SK-N-SH (cell line): ENCODE measurements around the gene PRAME. TPM values are rescaled to one million over a fixed set of nuclear protein-coding genes. Genes with fewer than 3 reads are reported as not detected.
A peak's percentile ranks its signal among the peaks of the same experiment; 100 is the strongest.

Source experiments
- CTCF ChIA-PET: fragments of 300-600, 350-600 bp; formaldehyde crosslinking; extraction: SDS; loops from one replicate; lab custom pipeline; 2021; lab: Yijun Ruan, JAX
- POLR2A ChIA-PET: fragments of 350-600 bp; sonication (Branson Sonifier 250); formaldehyde crosslinking; extraction: SDS; loops from one replicate; lab custom pipeline; 2020; ENCODE audit warnings: antibody characterized with exemption, inconsistent platforms; lab: Yijun Ruan, JAX
- DNase-seq: peaks from one replicate; pipeline ENCODE4 v3.0.0; 2012
- H2AFZ ChIP-seq: fragments of 200-600 bp; sonication (generic); 2 replicates; pipeline ENCODE4 v1.8.1; 2016; ENCODE audit warnings: antibody characterized with exemption, mild to moderate bottlenecking, low read depth
- H3F3A ChIP-seq: fragments of 200-600 bp; sonication (generic); replicated peaks from 2 replicates; pipeline ENCODE3; 2016; ENCODE audit warnings: antibody characterized with exemption, mild to moderate bottlenecking; ENCODE audit not compliant: insufficient read depth
- H3K27ac ChIP-seq, 2 experiments: fragments of 200-500 bp in 1 of 2; fragments of 200-600 bp in 1 of 2; sonication (Bioruptor generic) in 1 of 2; sonication (generic), shearing (Covaris generic) in 1 of 2; 2 replicates each; pipeline versions ENCODE4 v1.5.1 to v1.6.1; 2014 to 2016; ENCODE audit warnings: low read depth in 2 of 2, inconsistent platforms in 1 of 2, low read length in 1 of 2, mild to moderate bottlenecking in 1 of 2, mixed read lengths in 1 of 2
- H3K27me3 ChIP-seq: fragments of 200-600 bp; sonication (generic), shearing (Covaris generic); 2 replicates; pipeline ENCODE4 v1.6.1; 2016; ENCODE audit warnings: mixed run types; ENCODE audit not compliant: insufficient read depth
- H3K36me3 ChIP-seq, 2 experiments: fragments of 200-500 bp in 1 of 2; fragments of 200-600 bp in 1 of 2; sonication (Bioruptor generic) in 1 of 2; sonication (generic) in 1 of 2; replicated peaks in 1 of 2; 2 replicates each; pipeline versions ENCODE3 to v1.5.1; 2014 to 2016; ENCODE audit warnings: low read length in 1 of 2, mild to moderate bottlenecking in 1 of 2; ENCODE audit not compliant: insufficient read depth in 2 of 2, control insufficient read depth in 1 of 2
- H3K4me1 ChIP-seq, 2 experiments: fragments of 200-500 bp in 1 of 2; fragments of 200-600 bp in 1 of 2; sonication (Bioruptor generic) in 1 of 2; sonication (generic), shearing (Covaris generic) in 1 of 2; 2 replicates each; pipeline versions ENCODE4 v1.5.1 to v1.6.1; 2014 to 2016; ENCODE audit warnings: low read depth in 1 of 2, low read length in 1 of 2, mixed run types in 1 of 2; ENCODE audit not compliant: insufficient read depth in 2 of 2, control insufficient read depth in 1 of 2
- H3K4me2 ChIP-seq: fragments of 200-600 bp; sonication (generic), shearing (Covaris generic); 2 replicates; pipeline ENCODE4 v1.6.1; 2017; ENCODE audit warnings: mixed run types
- H3K4me3 ChIP-seq, 2 experiments: fragments of 200-500 bp in 1 of 2; fragments of 200-600 bp in 1 of 2; sonication (Bioruptor generic) in 1 of 2; sonication (generic), shearing (Covaris generic) in 1 of 2; 2 replicates each; pipeline versions ENCODE4 v1.5.1 to v1.8.1; 2014 to 2016; ENCODE audit warnings: low read depth in 2 of 2, inconsistent platforms in 1 of 2, low read length in 1 of 2, mild to moderate bottlenecking in 1 of 2, mixed read lengths in 1 of 2, moderate library complexity in 1 of 2
- H3K79me2 ChIP-seq: fragments of 200-600 bp; sonication (generic); 2 replicates; pipeline ENCODE4 v1.8.1; 2017; ENCODE audit warnings: mild to moderate bottlenecking; ENCODE audit not compliant: insufficient read depth
- H3K9ac ChIP-seq: fragments of 200-600 bp; sonication (generic); 2 replicates; pipeline ENCODE4 v1.6.1; 2017; ENCODE audit warnings: mixed run types
- H3K9me2 ChIP-seq: fragments of 200-600 bp; sonication (generic); 2 replicates; pipeline ENCODE4 v1.6.1; 2017; ENCODE audit warnings: mixed run types
- H3K9me3 ChIP-seq: fragments of 200-600 bp; sonication (generic); 2 replicates; pipeline ENCODE4 v1.6.1; 2017; ENCODE audit warnings: mixed run types, mild to moderate bottlenecking, moderate library complexity
- H4K20me1 ChIP-seq: fragments of 200-600 bp; sonication (generic); 2 replicates; pipeline ENCODE4 v1.6.1; 2017; ENCODE audit warnings: mild to moderate bottlenecking, mixed run types; ENCODE audit not compliant: insufficient read depth
- CHD2 ChIP-seq: fragments of 150-350 bp; IDR thresholded peaks from 2 replicates; pipeline ENCODE4 v1.6.1; 2018; ENCODE audit warnings: low read length; ENCODE audit not compliant: partially characterized antibody
- ELF1 ChIP-seq: IDR thresholded peaks from 2 replicates; pipeline ENCODE4 v1.4.0; 2012
- EP300 ChIP-seq, 2 experiments: IDR thresholded peaks; 2 replicates each; pipeline versions ENCODE4 v1.4.0 to v1.6.1; 2012; ENCODE audit warnings: borderline replicate concordance in 1 of 2, low read depth in 1 of 2, low read length in 1 of 2
- EZH2phosphoT487 ChIP-seq: fragments of 200-600 bp; sonication (generic); IDR thresholded peaks from 2 replicates; pipeline ENCODE4 v1.6.1; 2017; ENCODE audit warnings: low read depth, mixed run types, mild to moderate bottlenecking, antibody characterized with exemption, moderate library complexity, borderline replicate concordance
- FOSL2 ChIP-seq: IDR thresholded peaks from 2 replicates; pipeline ENCODE4 v1.4.0; 2012; ENCODE audit warnings: low read depth, mild to moderate bottlenecking, moderate library complexity, borderline replicate concordance
- FOXM1 ChIP-seq: IDR thresholded peaks from 2 replicates; pipeline ENCODE4 v1.4.0; 2012; ENCODE audit warnings: low read depth, mild to moderate bottlenecking
- GABPA ChIP-seq: IDR thresholded peaks from 2 replicates; pipeline ENCODE4 v1.4.0; 2012; ENCODE audit warnings: low read depth, mild to moderate bottlenecking
- GATA2 ChIP-seq: sonication (generic); formaldehyde crosslinking; IDR thresholded peaks from 2 replicates; pipeline ENCODE4 v1.5.0; 2020; ENCODE audit warnings: mild to moderate bottlenecking, missing genetic modification reagents
- JUND ChIP-seq: IDR thresholded peaks from 2 replicates; pipeline ENCODE4 v1.4.0; 2012
- MEF2A ChIP-seq: IDR thresholded peaks from 2 replicates; pipeline ENCODE4 v1.4.0; 2012; ENCODE audit warnings: low read depth, borderline replicate concordance
- MXI1 ChIP-seq: IDR thresholded peaks from 2 replicates; pipeline ENCODE4 v1.6.1; 2012; ENCODE audit warnings: mild to moderate bottlenecking, low read depth, low read length, improper control_type of control experiment
- NFIC ChIP-seq: IDR thresholded peaks from 2 replicates; pipeline ENCODE4 v1.4.0; 2012; ENCODE audit warnings: borderline replicate concordance
- NRF1 ChIP-seq: IDR thresholded peaks from 2 replicates; pipeline ENCODE4 v1.6.1; 2012; ENCODE audit warnings: low read depth, mild to moderate bottlenecking, low read length
- POLR2AphosphoS5 ChIP-seq: IDR thresholded peaks from 2 replicates; pipeline ENCODE4 v1.6.1; 2012; ENCODE audit warnings: low read depth, low read length
- RAD21 ChIP-seq: IDR thresholded peaks from 2 replicates; pipeline ENCODE4 v1.6.1; 2012; ENCODE audit warnings: mild to moderate bottlenecking, low read length
- RCOR1 ChIP-seq: fragments of 150-350 bp; IDR thresholded peaks from 2 replicates; pipeline ENCODE4 v1.6.1; 2017; ENCODE audit warnings: antibody characterized with exemption, low read length
- RFX5 ChIP-seq: IDR thresholded peaks from 2 replicates; pipeline ENCODE4 v1.6.1; 2012; ENCODE audit warnings: mild to moderate bottlenecking, improper control_type of control experiment, low read length
- RXRA ChIP-seq: IDR thresholded peaks from 2 replicates; pipeline ENCODE4 v1.4.0; 2012; ENCODE audit warnings: low read depth, mild to moderate bottlenecking, borderline replicate concordance
- SMC3 ChIP-seq: IDR thresholded peaks from 2 replicates; pipeline ENCODE4 v1.6.1; 2012; ENCODE audit warnings: low read depth, low read length, improper control_type of control experiment
- TAF1 ChIP-seq: IDR thresholded peaks from 2 replicates; pipeline ENCODE4 v1.6.1; 2012; ENCODE audit warnings: low read depth, mild to moderate bottlenecking, low read length, moderate library complexity, borderline replicate concordance
- TCF12 ChIP-seq: IDR thresholded peaks from 2 replicates; pipeline ENCODE4 v1.4.0; 2012
- TEAD4 ChIP-seq: IDR thresholded peaks from 2 replicates; pipeline ENCODE4 v1.4.0; 2012; ENCODE audit warnings: mild to moderate bottlenecking, borderline replicate concordance; ENCODE audit not compliant: insufficient read depth
- YY1 ChIP-seq: IDR thresholded peaks from 2 replicates; pipeline ENCODE4 v1.4.0; 2012; ENCODE audit warnings: low read depth, mild to moderate bottlenecking
- WGBS: methylation state at CpG from one replicate; pipeline ENCODE4 v1.1.6; 2017; ENCODE audit warnings: low lambda C conversion rate; 5-methylcytosine and 5-hydroxymethylcytosine counted together
- polyA plus RNA-seq, 3 experiments: library from polyadenylated mRNA; depleted of rRNA; stranded (reverse); fragments of >200 nt; gene quantifications; 2 replicates each; pipeline ENCODE4 v1.2.3, GENCODE V29; 2012
- TF ChIP-seq, protein P1 (sequence below): IDR thresholded peaks from 2 replicates; pipeline ENCODE4 v1.4.0; 2012; ENCODE audit warnings: low read depth
- TF ChIP-seq, protein P2 (sequence below): IDR thresholded peaks from 2 replicates; pipeline ENCODE4 v1.4.0; 2012; ENCODE audit warnings: low read depth, borderline replicate concordance
- TF ChIP-seq, protein P3 (sequence below): IDR thresholded peaks from 2 replicates; pipeline ENCODE4 v1.4.0; 2012; ENCODE audit warnings: low read depth, borderline replicate concordance

Gene PRAME
- polyA plus RNA-seq, 1 of the 3 experiments (the other 2 are of a cell fraction): 193 TPM

DNA sequence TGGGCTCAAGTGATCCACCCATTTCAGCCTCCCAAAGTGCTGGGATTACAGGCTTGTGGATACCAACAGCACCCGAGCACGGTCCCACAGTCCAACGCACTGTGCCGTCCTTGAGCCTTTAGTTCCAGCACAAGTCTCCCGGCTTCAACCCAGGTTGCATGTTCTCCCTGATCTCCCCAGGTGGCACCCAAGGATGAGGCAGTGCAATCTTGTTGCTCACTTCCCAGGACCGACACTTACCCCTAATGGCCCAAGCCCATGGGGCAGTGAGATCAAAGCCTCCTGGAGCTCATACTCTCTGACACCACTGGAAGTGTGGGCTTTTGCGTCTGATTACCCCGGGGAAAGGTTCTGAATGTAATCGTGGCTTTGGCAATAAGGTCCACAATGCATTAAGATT is 3.5 kb downstream of the PRAME start:
- no peak overlapping the region for H2AFZ ChIP-seq
- WGBS: 89% methylated on average over 8 of the region's 9 CpGs
- H3K36me3 ChIP-seq: peaks cover 50 to 51% of the 10 kb centered on the region in 2 experiments

DNA sequence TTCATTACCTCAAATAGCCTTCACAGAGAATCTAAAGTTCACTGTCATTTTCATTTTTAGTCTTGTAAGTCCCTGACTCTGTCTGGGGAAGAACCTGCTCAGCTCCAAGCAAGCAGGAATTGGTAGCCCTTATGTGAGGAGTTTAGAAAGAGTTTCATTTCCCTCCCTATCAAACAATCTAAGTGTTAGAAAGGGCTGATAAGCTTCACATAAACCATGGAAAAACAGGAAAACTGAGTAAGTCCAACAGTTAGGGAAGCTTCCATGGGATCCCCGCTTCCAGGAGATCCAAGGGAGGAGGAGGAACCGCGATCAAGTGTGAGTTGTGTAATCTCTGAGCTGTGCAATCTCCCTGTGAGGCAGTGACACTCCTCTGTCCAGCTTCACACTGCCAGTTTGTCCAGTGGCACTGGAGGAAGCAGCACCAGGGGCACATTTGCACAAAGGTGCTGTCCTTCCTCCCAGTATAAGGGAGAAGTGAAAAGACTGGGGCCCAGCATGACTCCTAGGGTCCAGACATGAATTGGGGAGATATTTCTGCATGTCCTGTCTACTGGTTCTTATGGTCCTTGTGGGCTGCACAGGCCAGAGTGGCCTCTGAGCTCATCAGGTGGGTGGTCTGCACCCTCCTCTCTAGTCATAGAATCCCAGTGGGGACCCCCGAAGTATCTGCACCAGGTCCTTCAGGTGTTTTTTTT is 4.3 kb downstream of the PRAME start:
- Histone ChIP-seq H3K4me1 (peaks cover 4 to 59% of the 10 kb centered on the region in 2 experiments; a peak in 3 of 4 replicates), H3K27ac (peak overlapping the region; percentile 7 to 30; a peak in 2 of 4 replicates), H3K9me3 (no peaks in the 10 kb centered on the region), H3F3A (peaks cover 2% of the 10 kb centered on the region), H3K4me2 (peak overlapping the region; percentile 20; the same call in 1 of the 2 replicates), H4K20me1 (peaks cover 76% of the 10 kb centered on the region), H3K27me3 (no peaks in the 10 kb centered on the region), H3K9ac (no peak overlapping the region), H2AFZ (no peak overlapping the region), H3K9me2 (no peaks in the 10 kb centered on the region), H3K4me3 (no peak overlapping the region), H3K36me3 (peaks cover 58 to 60% of the 10 kb centered on the region in 2 experiments), H3K79me2 (peaks cover 77% of the 10 kb centered on the region)
- TF ChIP-seq RFX5 (no peak), ELF1 (no peak), MXI1 (no peak), EZH2phosphoT487 (no peak), RCOR1 (no peak), NFIC (no peak), YY1 (no peak), FOSL2 (no peak), RAD21 (no peak), TEAD4 (no peak), CHD2 (no peak), TCF12 (no peak)
- TF ChIP-seq, protein P1, sequence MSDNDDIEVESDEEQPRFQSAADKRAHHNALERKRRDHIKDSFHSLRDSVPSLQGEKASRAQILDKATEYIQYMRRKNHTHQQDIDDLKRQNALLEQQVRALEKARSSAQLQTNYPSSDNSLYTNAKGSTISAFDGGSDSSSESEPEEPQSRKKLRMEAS: no peak
- WGBS: 54% methylated on average over 4 of the region's 4 CpGs
- no peak for DNase-seq
- ChIA-PET CTCF (interaction anchor here (0.9 to 1.9 kb wide), 7 partner anchors 20 to 90 kb away, joined by 3 to 8 read pairs (median 5); partner anchors contain the start of gene ZNF280B), POLR2A (interaction anchor here (1.1 kb wide), 1 partner anchor 8 kb away, joined by 3 read pairs; no protein-coding TSS in a partner anchor)

More for the DNA sequence above, 3.5 kb downstream of the PRAME start:
- no peaks in the 10 kb centered on the region for H3K9me2 ChIP-seq
- H3K9me3 ChIP-seq: no peaks in the 10 kb centered on the region
- peaks cover 4 to 56% of the 10 kb centered on the region in 2 experiments; a peak in 3 of 4 replicates for H3K4me1 ChIP-seq
- TF ChIP-seq, protein P2, sequence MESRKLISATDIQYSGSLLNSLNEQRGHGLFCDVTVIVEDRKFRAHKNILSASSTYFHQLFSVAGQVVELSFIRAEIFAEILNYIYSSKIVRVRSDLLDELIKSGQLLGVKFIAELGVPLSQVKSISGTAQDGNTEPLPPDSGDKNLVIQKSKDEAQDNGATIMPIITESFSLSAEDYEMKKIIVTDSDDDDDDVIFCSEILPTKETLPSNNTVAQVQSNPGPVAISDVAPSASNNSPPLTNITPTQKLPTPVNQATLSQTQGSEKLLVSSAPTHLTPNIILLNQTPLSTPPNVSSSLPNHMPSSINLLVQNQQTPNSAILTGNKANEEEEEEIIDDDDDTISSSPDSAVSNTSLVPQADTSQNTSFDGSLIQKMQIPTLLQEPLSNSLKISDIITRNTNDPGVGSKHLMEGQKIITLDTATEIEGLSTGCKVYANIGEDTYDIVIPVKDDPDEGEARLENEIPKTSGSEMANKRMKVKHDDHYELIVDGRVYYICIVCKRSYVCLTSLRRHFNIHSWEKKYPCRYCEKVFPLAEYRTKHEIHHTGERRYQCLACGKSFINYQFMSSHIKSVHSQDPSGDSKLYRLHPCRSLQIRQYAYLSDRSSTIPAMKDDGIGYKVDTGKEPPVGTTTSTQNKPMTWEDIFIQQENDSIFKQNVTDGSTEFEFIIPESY: no peak
- TF ChIP-seq TCF12: no peak
- no peak for TF ChIP-seq SMC3
- no peak for TF ChIP-seq RFX5
- TF ChIP-seq POLR2AphosphoS5: no peak
- TF ChIP-seq JUND: no peak
- no peak for TF ChIP-seq NRF1
- TF ChIP-seq MEF2A: no peak
- TF ChIP-seq, protein P1: no peak
- no peak for TF ChIP-seq EZH2phosphoT487
- TF ChIP-seq, protein P3, sequence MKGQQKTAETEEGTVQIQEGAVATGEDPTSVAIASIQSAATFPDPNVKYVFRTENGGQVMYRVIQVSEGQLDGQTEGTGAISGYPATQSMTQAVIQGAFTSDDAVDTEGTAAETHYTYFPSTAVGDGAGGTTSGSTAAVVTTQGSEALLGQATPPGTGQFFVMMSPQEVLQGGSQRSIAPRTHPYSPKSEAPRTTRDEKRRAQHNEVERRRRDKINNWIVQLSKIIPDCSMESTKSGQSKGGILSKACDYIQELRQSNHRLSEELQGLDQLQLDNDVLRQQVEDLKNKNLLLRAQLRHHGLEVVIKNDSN: no peak
- TF ChIP-seq FOXM1: no peak
- no peak for TF ChIP-seq RXRA
- no peak for TF ChIP-seq EP300 (IDR thresholded peaks at IDR 0.05; ENCODE audit: borderline replicate concordance in 1 of 2, low read depth in 1 of 2, low read length in 1 of 2)
- TF ChIP-seq TAF1: no peak
- no peak for TF ChIP-seq GABPA
- TF ChIP-seq GATA2 (CRISPR knock-in tag): no peak
- TF ChIP-seq YY1: no peak
- no peak for TF ChIP-seq RAD21
- TF ChIP-seq NFIC: no peak
- H3K79me2 ChIP-seq: peaks cover 71% of the 10 kb centered on the region
- H3K9ac ChIP-seq: no peak overlapping the region
- no peak overlapping the region for H3K4me3 ChIP-seq
- H3K27me3 ChIP-seq: no peaks in the 10 kb centered on the region
- H3K4me2 ChIP-seq: peak overlapping the region; percentile 20; the same call in 1 of the 2 replicates
- H3F3A ChIP-seq: peaks cover 2% of the 10 kb centered on the region
- DNase-seq: no peak
- POLR2A ChIA-PET: no interaction called here
- H4K20me1 ChIP-seq: peaks cover 67% of the 10 kb centered on the region
- H3K27ac ChIP-seq: no peak overlapping the region
- CTCF ChIA-PET: interaction anchor here (0.8 to 1.5 kb wide), 2 partner anchors 81 to 92 kb away, joined by 3 to 5 read pairs; no protein-coding TSS in a partner anchor
